Measurements from ENCODE around the gene CREB5. TPM values are rescaled to one million over a fixed set of nuclear protein-coding genes. Genes with fewer than 3 reads are reported as not detected.

CREB5 gene
- polyA plus RNA-seq, 3 donors, result 1.3 to 33.2 (median 26.7) TPM

- H3K27ac ChIP-seq (ENCODE audit: low read depth, low read length), result no peak overlapping the region
- 84 to 97% (median 94%) methylated on average over 4 of the region's 4 CpGs for WGBS, 3 donors
These were observed 142.6 kb downstream of the CREB5 start for GRCh38 chr7:28554802-28555471.

GRCh38 chr7:28556025-28556424 lies 143.7 kb downstream of the CREB5 start:
- WGBS, 3 donors, result 76 to 87% (median 85%) methylated on average over 8 of the region's 8 CpGs
- H3K27ac ChIP-seq (ENCODE audit: low read depth, low read length), result no peak overlapping the region

- WGBS, 3 donors, result 72 to 75% (median 73%) methylated on average over 2 of the region's 2 CpGs
These were observed 144.4 kb downstream of the CREB5 start for GRCh38 chr7:28556671-28557070.

GRCh38 chr7:28558236-28558635 lies 145.9 kb downstream of the CREB5 start:
- WGBS, 3 donors, result 48 to 90% (median 72%) methylated on average over 1 of the region's 1 CpG
- H3K27ac ChIP-seq (ENCODE audit: low read depth, low read length), result no peak overlapping the region

More at GRCh38 chr7:28556671-28557070, 144.4 kb downstream of the CREB5 start:
- no peak overlapping the region for H3K27ac ChIP-seq (ENCODE audit: low read depth, low read length)

GRCh38 chr7:28560767-28561166 lies 148.4 kb downstream of the CREB5 start:
- no peak overlapping the region for H3K27ac ChIP-seq (ENCODE audit: low read depth, low read length)
- WGBS, 3 donors, result 36 to 59% (median 56%) methylated on average over 14 to 38 of the region's 38 CpGs

- WGBS, 3 donors, result 81 to 96% (median 87%) methylated on average over 3 of the region's 3 CpGs
- no peak overlapping the region for H3K27ac ChIP-seq (ENCODE audit: low read depth, low read length)
These were observed 151.7 kb downstream of the CREB5 start for GRCh38 chr7:28564033-28564432.

- H3K27ac ChIP-seq (ENCODE audit: low read depth, low read length), result no peak overlapping the region
- 78 to 80% (median 80%) methylated on average over 4 of the region's 4 CpGs for WGBS, 3 donors
These were observed 152.5 kb downstream of the CREB5 start for GRCh38 chr7:28564755-28565374.

GRCh38 chr7:28565980-28566379 lies 153.7 kb downstream of the CREB5 start:
- no peak overlapping the region for H3K27ac ChIP-seq (ENCODE audit: low read depth, low read length)
- 34 to 58% (median 51%) methylated on average over 1 of the region's 1 CpG for WGBS, 3 donors

GRCh38 chr7:28570113-28570969 lies 158.0 kb downstream of the CREB5 start:
- H3K27ac ChIP-seq (ENCODE audit: low read depth, low read length), result no peak overlapping the region
- WGBS, 3 donors, result 91 to 95% (median 93%) methylated on average over 13 of the region's 13 CpGs

GRCh38 chr7:28570970-28571288 lies 158.6 kb downstream of the CREB5 start:
- WGBS, 3 donors, result 77 to 78% (median 78%) methylated on average over 4 of the region's 4 CpGs
- no peak overlapping the region for H3K27ac ChIP-seq (ENCODE audit: low read depth, low read length)

- 93 to 97% (median 97%) methylated on average over 4 of the region's 4 CpGs for WGBS, 3 donors
- no peak overlapping the region for H3K27ac ChIP-seq (ENCODE audit: low read depth, low read length)
These were observed 159.1 kb downstream of the CREB5 start for GRCh38 chr7:28571405-28571804.

GRCh38 chr7:28572321-28573058 lies 160.2 kb downstream of the CREB5 start:
- 53 to 89% (median 83%) methylated on average over 5 of the region's 5 CpGs for WGBS, 3 donors
- H3K27ac ChIP-seq (ENCODE audit: low read depth, low read length), result no peak overlapping the region

GRCh38 chr7:28573059-28573553 lies 160.8 kb downstream of the CREB5 start:
- 12 to 42% (median 37%) methylated on average over 6 of the region's 6 CpGs for WGBS, 3 donors
- H3K27ac ChIP-seq (ENCODE audit: low read depth, low read length), result no peak overlapping the region

- WGBS, 3 donors, result 25 to 58% (median 46%) methylated on average over 6 of the region's 6 CpGs
- H3K27ac ChIP-seq (ENCODE audit: low read depth, low read length), result no peak overlapping the region
These were observed 161.5 kb downstream of the CREB5 start for GRCh38 chr7:28573651-28574301.

GRCh38 chr7:28575241-28575643 lies 162.9 kb downstream of the CREB5 start:
- 91 to 93% (median 91%) methylated on average over 5 of the region's 5 CpGs for WGBS, 3 donors

GRCh38 chr7:28576656-28577055 lies 164.3 kb downstream of the CREB5 start:
- no peak overlapping the region for H3K27ac ChIP-seq (ENCODE audit: low read depth, low read length)

More at GRCh38 chr7:28575241-28575643, 162.9 kb downstream of the CREB5 start:
- H3K27ac ChIP-seq (ENCODE audit: low read depth, low read length), result no peak overlapping the region

GRCh38 chr7:28579571-28579970 lies 167.3 kb downstream of the CREB5 start:
- H3K27ac ChIP-seq (ENCODE audit: low read depth, low read length), result no peak overlapping the region
- 83 to 88% (median 85%) methylated on average over 3 of the region's 3 CpGs for WGBS, 3 donors

GRCh38 chr7:28580665-28581064 lies 168.3 kb downstream of the CREB5 start:
- H3K27ac ChIP-seq (ENCODE audit: low read depth, low read length), result no peak overlapping the region
- 91 to 95% (median 93%) methylated on average over 2 of the region's 2 CpGs for WGBS, 3 donors
